Endothelial cell of umbilical vein (primary cell): Measurements from ENCODE around the gene TRAPPC10.

Experiments used
- CTCF ChIP-seq, 2 donors: IDR thresholded peaks; 1 replicate in 1 of 2; 2 replicates in 1 of 2; pipeline ENCODE4 v1.5.1; 2011; ENCODE audit warnings: low read length in 2 of 2, mild to moderate bottlenecking in 2 of 2, moderate library complexity in 2 of 2, control low read depth in 1 of 2, inconsistent platforms in 1 of 2, low read depth in 1 of 2; ENCODE audit not compliant: insufficient read depth in 1 of 2; ENCODE audit errors: extremely low read depth in 1 of 2
- MYC ChIP-seq: IDR thresholded peaks from one replicate; pipeline ENCODE4 v1.6.1; 2011; ENCODE audit warnings: mild to moderate bottlenecking, low read depth, low read length

GRCh38 chr21:43994646-43995045 is 17.5 kb upstream of the TRAPPC10 start:
- TF ChIP-seq CTCF (IDR thresholded peaks at IDR 0.05; ENCODE audit: extremely low read depth in 1 of 2, insufficient read depth in 1 of 2, low read depth in 1 of 2, low read length in 2 of 2) (no peak), MYC (no peak)
